Hepatocyte (in vitro differentiated cells): ENCODE measurements around the gene ZNF831. TPM values are rescaled to one million over a fixed set of nuclear protein-coding genes. Genes with fewer than 3 reads are reported as not detected.

Experiments used
- DNase-seq: peaks from one replicate; pipeline ENCODE4 v3.0.0-alpha.2; 2016; ENCODE audit warnings: low spot score
- H2AFZ ChIP-seq: fragments of 200-600 bp; sonication (generic); 2 replicates; pipeline ENCODE4 v1.6.0; 2016; ENCODE audit warnings: antibody characterized with exemption, mild to moderate bottlenecking
- H3K27ac ChIP-seq: fragments of 200-600 bp; sonication (generic); 2 replicates; pipeline ENCODE4 v1.5.1; 2016; ENCODE audit warnings: mild to moderate bottlenecking
- H3K27me3 ChIP-seq: fragments of 200-600 bp; sonication (generic); 2 replicates; pipeline ENCODE4 v1.6.1; 2016
- H3K36me3 ChIP-seq: fragments of 200-600 bp; sonication (generic); replicated peaks from 2 replicates; pipeline ENCODE4 v1.5.1; 2016; ENCODE audit warnings: low read depth; ENCODE audit not compliant: insufficient read depth
- H3K4me1 ChIP-seq: fragments of 200-600 bp; sonication (generic); 2 replicates; pipeline ENCODE4 v1.5.1; 2016; ENCODE audit warnings: mild to moderate bottlenecking, moderate library complexity; ENCODE audit not compliant: insufficient read depth
- H3K4me2 ChIP-seq: fragments of 200-600 bp; sonication (generic); 2 replicates; pipeline ENCODE4 v1.6.0; 2016
- H3K4me3 ChIP-seq: fragments of 200-600 bp; sonication (generic); 2 replicates; pipeline ENCODE4 v1.5.1; 2016; ENCODE audit warnings: mild to moderate bottlenecking
- H3K79me2 ChIP-seq: fragments of 200-600 bp; sonication (generic); 2 replicates; pipeline ENCODE4 v1.6.0; 2017; ENCODE audit warnings: mild to moderate bottlenecking
- H3K9me2 ChIP-seq: fragments of 200-600 bp; sonication (generic); replicated peaks from 2 replicates; pipeline ENCODE4 v1.6.0; 2017; ENCODE audit warnings: mild to moderate bottlenecking; ENCODE audit not compliant: insufficient read depth
- H3K9me3 ChIP-seq: fragments of 200-600 bp; sonication (generic); 2 replicates; pipeline ENCODE4 v1.5.1; 2016; ENCODE audit warnings: low read depth, mild to moderate bottlenecking
- H4K20me1 ChIP-seq: fragments of 200-600 bp; sonication (generic); 2 replicates; pipeline ENCODE4 v1.6.0; 2016; ENCODE audit warnings: mild to moderate bottlenecking; ENCODE audit not compliant: insufficient read depth, poor library complexity, severe bottlenecking
- CTCF ChIP-seq: fragments of 200-600 bp; sonication (generic); IDR thresholded peaks from 2 replicates; pipeline ENCODE4 v1.5.1; 2016; ENCODE audit warnings: antibody characterized with exemption, mild to moderate bottlenecking; ENCODE audit not compliant: poor library complexity
- EZH2 ChIP-seq: fragments of 200-600 bp; sonication (generic); IDR thresholded peaks from 2 replicates; pipeline ENCODE4 v1.6.1; 2016; ENCODE audit warnings: antibody characterized with exemption, mild to moderate bottlenecking, borderline replicate concordance
- EZH2phosphoT487 ChIP-seq: fragments of 200-600 bp; sonication (generic); IDR thresholded peaks from one replicate; pipeline ENCODE4 v1.6.1; 2018; ENCODE audit warnings: antibody characterized with exemption, mild to moderate bottlenecking, low read depth, moderate library complexity; ENCODE audit not compliant: unreplicated experiment, severe bottlenecking
- WGBS: methylation state at CpG from one replicate; pipeline ENCODE4 v1.1.6; 2016; ENCODE audit warnings: low lambda C conversion rate; ENCODE audit errors: missing lambda C conversion rate; 5-methylcytosine and 5-hydroxymethylcytosine counted together
- polyA plus RNA-seq: library from polyadenylated mRNA; unstranded; fragments of >200 nt; fragmentation: Nextera tagmentation; extraction: Ambion mirVana; gene quantifications from 2 replicates; pipeline ENCODE4 v1.2.1, GENCODE V29; 2016
- total RNA-seq: library from RNA; depleted of rRNA; stranded (reverse); fragments of >200 nt; gene quantifications from 2 replicates; pipeline ENCODE4 v1.2.3, GENCODE V29; 2014

ZNF831 gene
- total and polyA plus RNA-seq, 2 experiments from 2014 or later = not detected

GRCh38 chr20:59131551-59132285 lies 31.9 kb upstream of the ZNF831 start:
- Histone ChIP-seq H3K9me3 (no peaks in the 10 kb centered on the region), H3K4me2 (no peak overlapping the region), H3K79me2 (no peaks in the 10 kb centered on the region), H3K27ac (no peak overlapping the region), H3K4me3 (no peak overlapping the region), H2AFZ (no peak overlapping the region), H3K4me1 (no peaks in the 10 kb centered on the region), H3K36me3 (no peaks in the 10 kb centered on the region), H4K20me1 (no peaks in the 10 kb centered on the region), H3K27me3 (no peaks in the 10 kb centered on the region), H3K9me2 (no peaks in the 10 kb centered on the region)
- no peak for DNase-seq
- TF ChIP-seq EZH2phosphoT487 (no peak), CTCF (no peak)
- 76% methylated on average over 6 of the region's 6 CpGs for WGBS

- H3K27ac ChIP-seq = no peak overlapping the region
- no peaks in the 10 kb centered on the region for H3K9me2 ChIP-seq
- WGBS = 74% methylated on average over 5 of the region's 5 CpGs
- no peaks in the 10 kb centered on the region for H3K79me2 ChIP-seq
- TF ChIP-seq EZH2phosphoT487 = no peak
- TF ChIP-seq EZH2 = no peak
- no peak for TF ChIP-seq CTCF
- H3K4me3 ChIP-seq = no peak overlapping the region
- no peaks in the 10 kb centered on the region for H3K9me3 ChIP-seq
- no peaks in the 10 kb centered on the region for H3K36me3 ChIP-seq
- no peaks in the 10 kb centered on the region for H4K20me1 ChIP-seq
- no peaks in the 10 kb centered on the region for H3K4me1 ChIP-seq
- no peak overlapping the region for H2AFZ ChIP-seq
- H3K4me2 ChIP-seq = no peak overlapping the region
- DNase-seq = no peak
- no peaks in the 10 kb centered on the region for H3K27me3 ChIP-seq
Observed at GRCh38 chr20:59134182-59134581, 29.4 kb upstream of the ZNF831 start.

- H3K4me1 ChIP-seq = no peaks in the 10 kb centered on the region
- no peaks in the 10 kb centered on the region for H4K20me1 ChIP-seq
- H3K36me3 ChIP-seq = no peaks in the 10 kb centered on the region
- TF ChIP-seq CTCF (no peak), EZH2 (no peak), EZH2phosphoT487 (no peak)
- H3K79me2 ChIP-seq = no peaks in the 10 kb centered on the region
- no peaks in the 10 kb centered on the region for H3K9me2 ChIP-seq
- no peaks in the 10 kb centered on the region for H3K9me3 ChIP-seq
- DNase-seq = no peak
- H3K27me3 ChIP-seq = no peaks in the 10 kb centered on the region
- 78% methylated on average over 3 of the region's 3 CpGs for WGBS
- no peak overlapping the region for H3K27ac ChIP-seq
- no peak overlapping the region for H3K4me3 ChIP-seq
- no peak overlapping the region for H2AFZ ChIP-seq
- no peak overlapping the region for H3K4me2 ChIP-seq
Observed at GRCh38 chr20:59135093-59135492, 28.5 kb upstream of the ZNF831 start.
